IMR-90 (cell line): ENCODE data around the gene H6PD. TPM values are rescaled to one million over a fixed set of nuclear protein-coding genes. Genes with fewer than 3 reads are reported as not detected.
A peak's percentile ranks its signal among the peaks of the same experiment; 100 is the strongest.

Experiments
- ATAC-seq: fragments of 200-7000 bp; cut with Tn5 transposase; 2 replicates; pipeline ENCODE4 v1.9.1; 2020; ENCODE audit warnings: low read depth, mild to moderate bottlenecking, moderate library complexity
- BruUV-seq: library from RNA; stranded (reverse); fragments of 400-500 nt; replicated peaks from 2 replicates; lab custom pipeline; 2021; lab: Mats Ljungman, UMichigan
- CTCF ChIA-PET: fragments of 300-600 bp; formaldehyde crosslinking; extraction: SDS; loops from one replicate; lab custom pipeline; 2021; ENCODE audit warnings: antibody characterized with exemption; lab: Yijun Ruan, JAX
- POLR2A ChIA-PET: fragments of 300-600 bp; sonication (Branson Sonifier 250); formaldehyde crosslinking; loops from one replicate; lab custom pipeline; 2022; ENCODE audit warnings: antibody characterized with exemption; ENCODE audit not compliant: unreplicated experiment; lab: Charles Lee
- DNase-seq: peaks from one replicate; pipeline ENCODE4 v3.0.0; 2013
- H2AFZ ChIP-seq: replicated peaks from 2 replicates; pipeline ENCODE3; 2013; ENCODE audit warnings: low read length, mild to moderate bottlenecking; ENCODE audit not compliant: poor library complexity
- H2AK5ac ChIP-seq: 2 replicates; pipeline ENCODE4 v1.6.1; 2013; ENCODE audit warnings: low read depth, low read length, inconsistent platforms
- H2AK9ac ChIP-seq: replicated peaks from 2 replicates; pipeline ENCODE3; 2013; ENCODE audit warnings: mild to moderate bottlenecking, low read depth, low read length, moderate library complexity; ENCODE audit not compliant: poor library complexity
- H2BK120ac ChIP-seq: 2 replicates; pipeline ENCODE4 v1.6.1; 2013; ENCODE audit warnings: low read depth, low read length, inconsistent platforms
- H2BK15ac ChIP-seq: 3 replicates; pipeline ENCODE4 v1.6.1; 2013; ENCODE audit warnings: low read depth, low read length, inconsistent platforms
- H2BK20ac ChIP-seq: 2 replicates; pipeline ENCODE4 v1.6.1; 2013; ENCODE audit warnings: low read depth, mild to moderate bottlenecking, inconsistent platforms, low read length, moderate library complexity
- H2BK5ac ChIP-seq: 2 replicates; pipeline ENCODE4 v1.6.1; 2013; ENCODE audit warnings: mild to moderate bottlenecking, low read depth, low read length, inconsistent platforms; ENCODE audit not compliant: poor library complexity, severe bottlenecking
- H3K14ac ChIP-seq: replicated peaks from 2 replicates; pipeline ENCODE4 v1.6.1; 2013; ENCODE audit warnings: low read depth, low read length, inconsistent platforms
- H3K18ac ChIP-seq: 2 replicates; pipeline ENCODE4 v1.6.1; 2013; ENCODE audit warnings: low read depth, low read length, control low read depth
- H3K23ac ChIP-seq: 2 replicates; pipeline ENCODE4 v1.6.1; 2013; ENCODE audit warnings: low read depth, low read length, inconsistent platforms
- H3K27ac ChIP-seq: 2 replicates; pipeline ENCODE4 v1.5.1; 2013; ENCODE audit warnings: mild to moderate bottlenecking, control low read depth, low read length; ENCODE audit not compliant: insufficient read depth
- H3K27me3 ChIP-seq: 2 replicates; pipeline ENCODE4 v1.6.1; 2013; ENCODE audit warnings: low read length; ENCODE audit not compliant: control insufficient read depth, insufficient read depth
- H3K36me3 ChIP-seq: 2 replicates; pipeline ENCODE4 v1.6.1; 2013; ENCODE audit warnings: low read length, mixed read lengths; ENCODE audit not compliant: control insufficient read depth, insufficient read depth
- H3K4ac ChIP-seq: 2 replicates; pipeline ENCODE4 v1.6.1; 2013; ENCODE audit warnings: low read depth, low read length, inconsistent platforms
- H3K4me1 ChIP-seq: 2 replicates; pipeline ENCODE4 v1.6.1; 2013; ENCODE audit warnings: low read length, mixed read lengths; ENCODE audit not compliant: control insufficient read depth, insufficient read depth
- H3K4me2 ChIP-seq: 2 replicates; pipeline ENCODE4 v1.6.1; 2013; ENCODE audit warnings: low read depth, mild to moderate bottlenecking, control low read depth, low read length, moderate library complexity
- H3K4me3 ChIP-seq: 2 replicates; pipeline ENCODE4 v1.5.1; 2013; ENCODE audit warnings: low read depth, mild to moderate bottlenecking, control low read depth, low read length, moderate library complexity; ENCODE audit not compliant: insufficient read depth
- H3K56ac ChIP-seq: 2 replicates; pipeline ENCODE4 v1.6.1; 2013; ENCODE audit warnings: low read length, inconsistent platforms; ENCODE audit not compliant: insufficient read depth; ENCODE audit errors: extremely low read depth
- H3K79me1 ChIP-seq, 2 experiments: 2 replicates each; pipeline ENCODE4 v1.6.1; 2013; ENCODE audit warnings: low read length in 2 of 2, inconsistent platforms in 1 of 2, low read depth in 1 of 2
- H3K9ac ChIP-seq: 2 replicates; pipeline ENCODE4 v1.6.1; 2013; ENCODE audit warnings: low read depth, low read length, control low read depth
- H3K9me1 ChIP-seq: 2 replicates; pipeline ENCODE4 v1.6.1; 2013; ENCODE audit warnings: low read length, inconsistent platforms; ENCODE audit not compliant: insufficient read depth
- H3K9me3 ChIP-seq: 2 replicates; pipeline ENCODE4 v1.6.1; 2013; ENCODE audit warnings: low read length; ENCODE audit not compliant: control insufficient read depth, insufficient read depth
- H4K20me1 ChIP-seq: 2 replicates; pipeline ENCODE4 v1.6.1; 2013; ENCODE audit warnings: low read length, inconsistent platforms; ENCODE audit not compliant: insufficient read depth
- H4K5ac ChIP-seq: 2 replicates; pipeline ENCODE4 v1.6.1; 2013; ENCODE audit warnings: mild to moderate bottlenecking, low read depth, low read length, control low read depth
- H4K8ac ChIP-seq, 2 experiments: 2 replicates each; pipeline ENCODE4 v1.6.1; 2013; ENCODE audit warnings: low read depth in 2 of 2, low read length in 2 of 2, control low read depth in 1 of 2, inconsistent platforms in 1 of 2
- H4K91ac ChIP-seq: 2 replicates; pipeline ENCODE4 v1.6.1; 2013; ENCODE audit warnings: low read depth, low read length, inconsistent platforms; ENCODE audit not compliant: insufficient read depth
- BHLHE40 ChIP-seq: fragments of 150-350 bp; IDR thresholded peaks from 2 replicates; pipeline ENCODE4 v1.6.1; 2016; ENCODE audit warnings: mild to moderate bottlenecking, low read depth, low read length
- CEBPB ChIP-seq: IDR thresholded peaks from 2 replicates; pipeline ENCODE4 v1.6.1; 2012; ENCODE audit warnings: low read depth, low read length, improper control_type of control experiment
- CHD1 ChIP-seq: IDR thresholded peaks from 2 replicates; pipeline ENCODE4 v1.6.1; 2012; ENCODE audit warnings: low read depth, low read length, improper control_type of control experiment
- FOS ChIP-seq: fragments of 150-350 bp; IDR thresholded peaks from 2 replicates; pipeline ENCODE4 v1.6.1; 2016; ENCODE audit warnings: low read depth, low read length
- MAFK ChIP-seq: IDR thresholded peaks from 2 replicates; pipeline ENCODE4 v1.6.1; 2012; ENCODE audit warnings: low read depth, low read length, improper control_type of control experiment
- MAZ ChIP-seq: IDR thresholded peaks from 2 replicates; pipeline ENCODE4 v1.6.1; 2012; ENCODE audit warnings: low read depth, mild to moderate bottlenecking, low read length, improper control_type of control experiment, moderate library complexity, borderline replicate concordance
- MXI1 ChIP-seq: IDR thresholded peaks from 2 replicates; pipeline ENCODE4 v1.6.1; 2012; ENCODE audit warnings: low read depth, mild to moderate bottlenecking, low read length, moderate library complexity, borderline replicate concordance
- NFE2L2 ChIP-seq: fragments of 150-350 bp; IDR thresholded peaks from 2 replicates; pipeline ENCODE4 v1.6.1; 2016; ENCODE audit warnings: low read depth, mild to moderate bottlenecking, low read length
- POLR2A ChIP-seq: IDR thresholded peaks from 2 replicates; pipeline ENCODE4 v1.6.1; 2012; ENCODE audit warnings: mild to moderate bottlenecking, low read depth, low read length
- SMC3 ChIP-seq: fragments of 150-350 bp; IDR thresholded peaks from 2 replicates; pipeline ENCODE4 v1.6.1; 2016; ENCODE audit warnings: low read depth, mild to moderate bottlenecking, antibody characterized with exemption, low read length, moderate library complexity
- WGBS, 2 experiments: methylation state at CpG; one replicate each; pipeline versions ENCODE4 v1.1.5 to v1.1.7; 2013; ENCODE audit warnings: missing lambda C conversion rate in 2 of 2; ENCODE audit not compliant: insufficient read length in 1 of 2; ENCODE audit errors: extremely low coverage in 2 of 2; 5-methylcytosine and 5-hydroxymethylcytosine counted together
- dilution Hi-C: fragments of 300-500 bp; cut with HindIII; formaldehyde crosslinking; loops from one replicate; pipeline ENCODE4 v1.14.3; 2018; ENCODE audit warnings: low sequenced_read_pairs; ENCODE audit not compliant: unreplicated experiment
- in situ Hi-C: fragments of 300-500 bp; cut with MboI; formaldehyde crosslinking; loops from 3 replicates; pipeline ENCODE4 v1.14.3; 2019; ENCODE audit warnings: low sequenced_read_pairs, inconsistent platforms, mixed read lengths
- intact Hi-C: fragments of 100-400 bp; cut with micrococcal nuclease; formaldehyde crosslinking; loops from 2 replicates; pipeline ENCODE4 v1.10.0; 2022
- polyA plus RNA-seq, 3 experiments: library from polyadenylated mRNA; depleted of rRNA; stranded (reverse); fragments of >200 nt; gene quantifications; 2 replicates each; pipeline ENCODE4 v1.2.3, GENCODE V29; 2012; ENCODE audit warnings: low replicate concordance in 1 of 3
- total RNA-seq: library from RNA; depleted of rRNA; stranded (reverse); fragments of >200 nt; gene quantifications from 2 replicates; pipeline ENCODE4 v1.2.3, GENCODE V29; 2012

The H6PD gene
- total and polyA plus RNA-seq, 2 of the 4 experiments (the other 2 are of a cell fraction): 9.3 to 22.1 TPM

DNA sequence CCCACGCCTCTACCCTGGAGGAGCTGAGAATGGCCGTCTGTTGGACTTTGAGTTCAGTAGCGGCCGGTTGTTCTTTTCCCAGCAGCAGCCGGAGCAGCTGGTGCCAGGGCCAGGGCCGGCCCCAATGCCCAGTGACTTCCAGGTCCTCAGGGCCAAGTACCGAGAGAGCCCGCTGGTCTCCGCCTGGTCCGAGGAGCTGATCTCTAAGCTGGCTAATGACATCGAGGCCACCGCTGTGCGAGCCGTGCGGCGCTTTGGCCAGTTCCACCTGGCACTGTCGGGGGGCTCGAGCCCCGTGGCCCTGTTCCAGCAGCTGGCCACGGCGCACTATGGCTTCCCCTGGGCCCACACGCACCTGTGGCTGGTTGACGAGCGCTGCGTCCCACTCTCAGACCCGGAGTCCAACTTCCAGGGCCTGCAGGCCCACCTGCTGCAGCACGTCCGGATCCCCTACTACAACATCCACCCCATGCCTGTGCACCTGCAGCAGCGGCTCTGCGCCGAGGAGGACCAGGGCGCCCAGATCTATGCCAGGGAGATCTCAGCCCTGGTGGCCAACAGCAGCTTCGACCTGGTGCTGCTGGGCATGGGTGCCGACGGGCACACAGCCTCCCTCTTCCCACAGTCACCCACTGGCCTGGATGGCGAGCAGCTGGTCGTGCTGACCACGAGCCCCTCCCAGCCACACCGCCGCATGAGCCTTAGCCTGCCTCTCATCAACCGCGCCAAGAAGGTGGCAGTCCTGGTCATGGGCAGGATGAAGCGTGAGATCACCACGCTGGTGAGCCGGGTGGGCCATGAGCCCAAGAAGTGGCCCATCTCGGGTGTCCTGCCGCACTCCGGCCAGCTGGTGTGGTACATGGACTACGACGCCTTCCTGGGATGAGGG, 29.7 kb downstream of the H6PD start:
- in situ Hi-C loops (no loop called here), intact Hi-C loops (no loop called here), dilution Hi-C loops (no loop called here)
- no peak overlapping the region for H3K9ac ChIP-seq
- H2BK20ac ChIP-seq: no peak overlapping the region
- H3K27me3 ChIP-seq: no peaks in the 10 kb centered on the region
- no peak overlapping the region for H2BK120ac ChIP-seq
- 94% methylated on average over 28 of the region's 50 CpGs; no CpG with 5 or more reads in 1 of the 2 experiments for WGBS, 2 experiments
- no peak overlapping the region for H2AK5ac ChIP-seq
- peaks cover 17% of the 10 kb centered on the region; the same call in 1 of the 2 replicates for H4K20me1 ChIP-seq
- H2AK9ac ChIP-seq: peak overlapping the region; percentile 15
- BruUV-seq: no TSS peak
- H3K36me3 ChIP-seq: peaks cover 34% of the 10 kb centered on the region; the same call in 1 of the 2 replicates
- H3K27ac ChIP-seq: no peak overlapping the region
- H3K56ac ChIP-seq: no peak overlapping the region
- H3K4ac ChIP-seq: no peak overlapping the region
- no peak overlapping the region for H4K91ac ChIP-seq
- H3K18ac ChIP-seq: no peak overlapping the region
- ChIA-PET POLR2A (no interaction called here), CTCF (no interaction called here)
- H3K4me3 ChIP-seq: no peak overlapping the region
- H2BK15ac ChIP-seq: no peak overlapping the region
- H3K79me1 ChIP-seq: peaks cover 14 to 33% of the 10 kb centered on the region in 2 experiments
- no peaks in the 10 kb centered on the region for H3K9me3 ChIP-seq
- H3K14ac ChIP-seq: no peak overlapping the region
- no peak overlapping the region for H4K5ac ChIP-seq
- peaks cover 6% of the 10 kb centered on the region for H3K4me1 ChIP-seq
- no peak overlapping the region for H2BK5ac ChIP-seq
- peaks cover 9% of the 10 kb centered on the region for H3K9me1 ChIP-seq
- no peak for TF ChIP-seq BHLHE40
- TF ChIP-seq SMC3: no peak
- no peak for TF ChIP-seq MXI1
- TF ChIP-seq POLR2A: no peak
- no peak for TF ChIP-seq NFE2L2
- TF ChIP-seq MAFK: no peak
- no peak for TF ChIP-seq CHD1
- TF ChIP-seq CEBPB: no peak
- TF ChIP-seq MAZ: no peak
- TF ChIP-seq FOS: no peak
- ATAC-seq (no peak), DNase-seq (no peak)
- no peak overlapping the region for H3K4me2 ChIP-seq
- no peak overlapping the region for H3K23ac ChIP-seq
- H4K8ac ChIP-seq: no peak overlapping the region
- H2AFZ ChIP-seq: no peak overlapping the region
